Duodenal mucosa (tissue), 2 donors: Measurements from ENCODE around the gene PDP2.

Source experiments
- H3K27ac ChIP-seq: one replicate; pipeline ENCODE4 v1.7.0; 2013; ENCODE audit warnings: low read depth, low read length
- H3K27me3 ChIP-seq, 2 donors: one replicate each; pipeline ENCODE4 v1.7.0; 2013; ENCODE audit warnings: low read length in 2 of 2, control low read depth in 1 of 2; ENCODE audit not compliant: insufficient read depth in 2 of 2, control insufficient read depth in 1 of 2
- H3K36me3 ChIP-seq, 2 donors: one replicate each; pipeline ENCODE4 v1.7.0; 2013; ENCODE audit warnings: low read length in 2 of 2, control low read depth in 1 of 2; ENCODE audit not compliant: insufficient read depth in 2 of 2, control insufficient read depth in 1 of 2
- H3K4me1 ChIP-seq, 2 donors: one replicate each; pipeline ENCODE4 v1.7.0; 2013; ENCODE audit warnings: low read length in 2 of 2, control low read depth in 1 of 2; ENCODE audit not compliant: insufficient read depth in 2 of 2, control insufficient read depth in 1 of 2
- H3K4me3 ChIP-seq, 2 donors: one replicate each; pipeline ENCODE4 v1.7.0; 2013; ENCODE audit warnings: low read length in 2 of 2, low read depth in 1 of 2
- H3K9ac ChIP-seq, 2 donors: one replicate each; pipeline ENCODE4 v1.7.0; 2013; ENCODE audit warnings: low read length in 2 of 2, low read depth in 1 of 2
- H3K9me3 ChIP-seq, 2 donors: one replicate each; pipeline ENCODE4 v1.7.0; 2013; ENCODE audit warnings: low read length in 2 of 2, control low read depth in 1 of 2; ENCODE audit not compliant: control insufficient read depth in 1 of 2

PDP2 gene

GRCh38 chr16:66885491-66885890, 5.2 kb downstream of the PDP2 start:
- H3K4me3 ChIP-seq = no peak overlapping the region
- H3K9me3 ChIP-seq = no peaks in the 10 kb centered on the region
- peaks cover 7 to 25% of the 10 kb centered on the region in 2 donors for H3K36me3 ChIP-seq
- no peak overlapping the region for H3K9ac ChIP-seq
- H3K4me1 ChIP-seq = peaks cover 0 to 3% of the 10 kb centered on the region in 2 donors
- H3K27me3 ChIP-seq = no peaks in the 10 kb centered on the region
- no peak overlapping the region for H3K27ac ChIP-seq

- Histone ChIP-seq H3K9ac (no peak overlapping the region), H3K4me3 (no peak overlapping the region), H3K4me1 (peaks cover 3% of the 10 kb centered on the region in 2 donors), H3K9me3 (no peaks in the 10 kb centered on the region), H3K27me3 (no peaks in the 10 kb centered on the region), H3K36me3 (peaks cover 7 to 25% of the 10 kb centered on the region in 2 donors), H3K27ac (no peak overlapping the region)
Measured at GRCh38 chr16:66886321-66886720, 6.0 kb downstream of the PDP2 start.

GRCh38 chr16:66886914-66887313, 6.6 kb downstream of the PDP2 start:
- no peak overlapping the region for H3K27ac ChIP-seq
- no peaks in the 10 kb centered on the region for H3K27me3 ChIP-seq
- no peak overlapping the region for H3K9ac ChIP-seq
- H3K9me3 ChIP-seq = no peaks in the 10 kb centered on the region
- peaks cover 7 to 25% of the 10 kb centered on the region in 2 donors for H3K36me3 ChIP-seq
- H3K4me1 ChIP-seq = peaks cover 0 to 5% of the 10 kb centered on the region in 2 donors
- H3K4me3 ChIP-seq = no peak overlapping the region

GRCh38 chr16:66888647-66889615, 8.6 kb downstream of the PDP2 start:
- H3K27ac ChIP-seq = no peak overlapping the region
- H3K4me1 ChIP-seq = peaks cover 0 to 5% of the 10 kb centered on the region in 2 donors
- no peak overlapping the region for H3K9ac ChIP-seq

GRCh38 chr16:66889622-66890021, 9.3 kb downstream of the PDP2 start:
- Histone ChIP-seq H3K27me3 (no peaks in the 10 kb centered on the region), H3K9ac (no peak overlapping the region), H3K4me3 (no peak overlapping the region), H3K9me3 (no peaks in the 10 kb centered on the region), H3K36me3 (peaks cover 2 to 19% of the 10 kb centered on the region in 2 donors), H3K27ac (no peak overlapping the region), H3K4me1 (peaks cover 0 to 5% of the 10 kb centered on the region in 2 donors)

More at GRCh38 chr16:66888647-66889615, 8.6 kb downstream of the PDP2 start:
- Histone ChIP-seq H3K4me3 (no peak overlapping the region), H3K9me3 (no peaks in the 10 kb centered on the region), H3K27me3 (no peaks in the 10 kb centered on the region), H3K36me3 (peaks cover 7 to 25% of the 10 kb centered on the region in 2 donors)

GRCh38 chr16:66890799-66891198, 10.5 kb downstream of the PDP2 start:
- no peak overlapping the region for H3K9ac ChIP-seq
- H3K27ac ChIP-seq = no peak overlapping the region
- peaks cover 0 to 7% of the 10 kb centered on the region in 2 donors for H3K36me3 ChIP-seq
- H3K4me3 ChIP-seq = no peak overlapping the region
- peaks cover 6 to 12% of the 10 kb centered on the region in 2 donors for H3K4me1 ChIP-seq
- no peaks in the 10 kb centered on the region for H3K9me3 ChIP-seq
- H3K27me3 ChIP-seq = no peaks in the 10 kb centered on the region

GRCh38 chr16:66891360-66891759, 11.0 kb downstream of the PDP2 start:
- Histone ChIP-seq H3K27ac (no peak overlapping the region), H3K4me1 (peaks cover 11 to 17% of the 10 kb centered on the region in 2 donors), H3K27me3 (no peaks in the 10 kb centered on the region), H3K9ac (no peak overlapping the region), H3K9me3 (no peaks in the 10 kb centered on the region), H3K4me3 (no peak overlapping the region), H3K36me3 (peaks cover 0 to 6% of the 10 kb centered on the region in 2 donors)

GRCh38 chr16:66891797-66892196, 11.5 kb downstream of the PDP2 start:
- Histone ChIP-seq H3K9ac (no peak overlapping the region), H3K4me3 (no peak overlapping the region), H3K36me3 (peaks cover 0 to 2% of the 10 kb centered on the region in 2 donors), H3K9me3 (no peaks in the 10 kb centered on the region), H3K27me3 (no peaks in the 10 kb centered on the region), H3K4me1 (peaks cover 12 to 18% of the 10 kb centered on the region in 2 donors), H3K27ac (no peak overlapping the region)

GRCh38 chr16:66894055-66894454, 13.7 kb downstream of the PDP2 start:
- H3K9me3 ChIP-seq = no peaks in the 10 kb centered on the region
- no peaks in the 10 kb centered on the region for H3K27me3 ChIP-seq
- no peak overlapping the region for H3K27ac ChIP-seq
- H3K4me3 ChIP-seq = no peak overlapping the region
- H3K9ac ChIP-seq = no peak overlapping the region
- H3K4me1 ChIP-seq = peaks cover 24 to 27% of the 10 kb centered on the region in 2 donors
- H3K36me3 ChIP-seq = no peaks in the 10 kb centered on the region

- Histone ChIP-seq H3K36me3 (no peaks in the 10 kb centered on the region), H3K27ac (no peak overlapping the region), H3K27me3 (no peaks in the 10 kb centered on the region), H3K4me3 (no peak overlapping the region), H3K9me3 (no peaks in the 10 kb centered on the region), H3K9ac (peak overlapping the region in 1 of 2 donors; percentile 4), H3K4me1 (peaks cover 35 to 37% of the 10 kb centered on the region in 2 donors)
Measured at GRCh38 chr16:66894948-66895688, 14.8 kb downstream of the PDP2 start.
